HepG2 (cell line): Measurements from ENCODE around the gene KANSL3. TPM values are rescaled to one million over a fixed set of nuclear protein-coding genes. Genes with fewer than 3 reads are reported as not detected.

Experiments used
- AKAP8 ChIP-seq: sonication (generic); formaldehyde crosslinking; IDR thresholded peaks from 2 replicates; pipeline ENCODE4 v1.5.1; 2020; ENCODE audit warnings: mild to moderate bottlenecking, missing genetic modification reagents
- ATM ChIP-seq: fragments of 450-650 bp; IDR thresholded peaks from 2 replicates; pipeline ENCODE4 v1.7.1; 2017; ENCODE audit warnings: mild to moderate bottlenecking, borderline replicate concordance
- FLYWCH1 ChIP-seq: sonication (generic); formaldehyde crosslinking; IDR thresholded peaks from 2 replicates; pipeline ENCODE4 v1.8.1; 2023; ENCODE audit warnings: mild to moderate bottlenecking, missing genetic modification reagents
- FOXO1 ChIP-seq: sonication (generic); formaldehyde crosslinking; IDR thresholded peaks from 2 replicates; pipeline ENCODE4 v1.4.0; 2020; ENCODE audit warnings: missing genetic modification reagents
- GFI1 ChIP-seq: sonication (generic); formaldehyde crosslinking; IDR thresholded peaks from 2 replicates; pipeline ENCODE4 v1.5.0; 2020; ENCODE audit warnings: missing genetic modification reagents, mild to moderate bottlenecking, borderline replicate concordance
- HDAC1 ChIP-seq: sonication (generic); formaldehyde crosslinking; IDR thresholded peaks from 2 replicates; pipeline ENCODE4 v1.5.1; 2020; ENCODE audit warnings: mild to moderate bottlenecking, missing genetic modification reagents
- KDM3A ChIP-seq: IDR thresholded peaks from 2 replicates; pipeline ENCODE4 v1.6.1; 2018; ENCODE audit warnings: low read depth, missing compliant biosample characterization
- MXI1 ChIP-seq: IDR thresholded peaks from 3 replicates; pipeline ENCODE4 v1.6.1; 2012; ENCODE audit warnings: low read depth, low read length, inconsistent platforms, borderline replicate concordance
- NFE2L1 ChIP-seq: sonication (generic); formaldehyde crosslinking; IDR thresholded peaks from 2 replicates; pipeline ENCODE4 v1.4.0; 2020; ENCODE audit warnings: missing genetic modification reagents, mild to moderate bottlenecking, borderline replicate concordance
- PITX1 ChIP-seq: sonication (generic); formaldehyde crosslinking; IDR thresholded peaks from 2 replicates; pipeline ENCODE4 v1.5.1; 2020; ENCODE audit warnings: mild to moderate bottlenecking, missing genetic modification reagents
- RARG ChIP-seq: sonication (generic); formaldehyde crosslinking; IDR thresholded peaks from 2 replicates; pipeline ENCODE4 v1.4.0; 2020; ENCODE audit warnings: low read depth, mild to moderate bottlenecking, missing genetic modification reagents
- RBAK ChIP-seq: sonication (generic); formaldehyde crosslinking; IDR thresholded peaks from 2 replicates; pipeline ENCODE4 v1.5.1; 2020; ENCODE audit warnings: mild to moderate bottlenecking, missing genetic modification reagents
- SMC3 ChIP-seq: IDR thresholded peaks from 2 replicates; pipeline ENCODE4 v1.6.1; 2011; ENCODE audit warnings: low read length, improper control_type of control experiment
- ZBTB42 ChIP-seq: sonication (generic); formaldehyde crosslinking; IDR thresholded peaks from 2 replicates; pipeline ENCODE4 v1.5.0; 2020; ENCODE audit warnings: mild to moderate bottlenecking, missing genetic modification reagents
- ZNF652 ChIP-seq: IDR thresholded peaks from 2 replicates; pipeline ENCODE4 v1.6.1; 2016; ENCODE audit warnings: low read depth, borderline replicate concordance
- polyA plus RNA-seq, 8 experiments: library from polyadenylated mRNA; depleted of rRNA in 3 of 8; stranded (reverse) in 7 of 8; unstranded in 1 of 8; fragments of >200 nt; fragmentation: Illumina TruSeq in 4 of 8; extraction: Trizol in 4 of 8; gene quantifications; 2 replicates each; pipeline versions ENCODE4 v1.2.1 to v1.2.3, GENCODE V29; 2011 to 2016; ENCODE audit warnings: low read depth in 4 of 8, missing spikeins in 1 of 8, mixed read lengths in 1 of 8; ENCODE audit not compliant: insufficient read depth in 1 of 8
- total RNA-seq, 5 experiments: library from RNA; depleted of rRNA; stranded (reverse); fragments of >200 nt; fragmentation: Illumina TruSeq; extraction: Trizol; gene quantifications; 2 replicates each; pipeline ENCODE4 v1.2.3, GENCODE V29; 2016; ENCODE audit warnings: low read depth in 1 of 5
- TF ChIP-seq, protein P1 (sequence below), 2 experiments: fragments of 450-650 bp in 1 of 2; sonication (generic) in 1 of 2; formaldehyde crosslinking in 1 of 2; IDR thresholded peaks; 2 replicates each; pipeline versions ENCODE4 v1.6.1 to v1.8.0; 2016 to 2022; ENCODE audit warnings: antibody characterized with exemption in 1 of 2, mild to moderate bottlenecking in 1 of 2, missing genetic modification reagents in 1 of 2
- TF ChIP-seq, protein P2 (sequence below): sonication (generic); formaldehyde crosslinking; IDR thresholded peaks from 2 replicates; pipeline ENCODE4 v1.5.1; 2020; ENCODE audit warnings: missing genetic modification reagents, mild to moderate bottlenecking, borderline replicate concordance

The KANSL3 gene
- total and polyA plus RNA-seq, 2 of the 13 experiments (the other 11 are each of a cell fraction or from before 2014, with no cell fraction given), result 20.8 to 37.3 TPM

DNA sequence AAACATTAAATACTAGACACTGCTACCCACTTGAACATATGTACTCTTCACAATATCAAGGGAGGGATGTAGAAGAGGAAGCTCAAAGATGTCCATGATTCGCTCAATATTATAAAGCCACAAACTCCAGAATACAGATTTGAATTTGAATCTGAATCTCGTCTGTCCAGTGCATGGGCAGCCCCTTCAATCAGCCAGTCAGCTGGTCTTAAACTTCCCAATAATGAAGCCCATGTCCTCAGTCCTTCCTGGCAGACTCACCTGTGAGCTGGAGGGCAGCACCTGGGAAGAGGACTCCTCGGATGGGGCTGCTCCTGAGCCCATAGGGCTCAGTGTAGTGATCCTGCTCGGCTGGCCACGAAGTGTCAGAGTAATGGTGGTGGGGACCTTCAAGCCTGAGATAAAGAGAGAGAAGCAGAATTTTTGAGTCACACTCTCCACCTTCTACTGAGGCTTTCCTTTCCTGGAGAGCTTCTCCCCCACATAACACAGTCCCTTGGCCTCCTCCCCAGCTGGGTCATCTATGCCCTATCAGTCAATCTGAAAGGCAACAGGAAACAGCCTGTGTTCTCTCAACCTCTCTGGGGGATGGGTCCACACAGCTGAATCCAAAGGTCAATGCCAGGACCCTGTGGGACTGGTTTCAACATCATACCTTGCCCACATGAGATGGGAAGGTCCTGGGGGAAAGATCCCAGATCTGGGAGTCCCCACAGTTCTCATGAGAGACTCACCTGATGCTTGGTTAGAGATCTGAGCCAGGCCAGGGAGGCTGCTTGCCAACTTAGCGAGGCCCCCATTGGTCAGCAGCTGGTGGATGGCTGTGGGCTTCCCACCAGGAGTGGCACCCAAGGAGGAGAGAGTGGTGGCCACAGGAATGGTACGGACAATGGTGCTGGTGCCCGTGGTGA is 36.5 kb downstream of the KANSL3 start (continued):
- TF ChIP-seq HDAC1 (CRISPR knock-in tag), result peak; percentile 92
- peak; percentile 42; the same call in 1 of the 2 replicates for TF ChIP-seq SMC3
- no peak for TF ChIP-seq RBAK (CRISPR knock-in tag)
- TF ChIP-seq NFE2L1 (CRISPR knock-in tag), result no peak
- peak; percentile 23; the same call in 1 of the 2 replicates for TF ChIP-seq GFI1
- TF ChIP-seq PITX1, result peak; percentile 37; the same call in 1 of the 2 replicates
- TF ChIP-seq, protein P1, sequence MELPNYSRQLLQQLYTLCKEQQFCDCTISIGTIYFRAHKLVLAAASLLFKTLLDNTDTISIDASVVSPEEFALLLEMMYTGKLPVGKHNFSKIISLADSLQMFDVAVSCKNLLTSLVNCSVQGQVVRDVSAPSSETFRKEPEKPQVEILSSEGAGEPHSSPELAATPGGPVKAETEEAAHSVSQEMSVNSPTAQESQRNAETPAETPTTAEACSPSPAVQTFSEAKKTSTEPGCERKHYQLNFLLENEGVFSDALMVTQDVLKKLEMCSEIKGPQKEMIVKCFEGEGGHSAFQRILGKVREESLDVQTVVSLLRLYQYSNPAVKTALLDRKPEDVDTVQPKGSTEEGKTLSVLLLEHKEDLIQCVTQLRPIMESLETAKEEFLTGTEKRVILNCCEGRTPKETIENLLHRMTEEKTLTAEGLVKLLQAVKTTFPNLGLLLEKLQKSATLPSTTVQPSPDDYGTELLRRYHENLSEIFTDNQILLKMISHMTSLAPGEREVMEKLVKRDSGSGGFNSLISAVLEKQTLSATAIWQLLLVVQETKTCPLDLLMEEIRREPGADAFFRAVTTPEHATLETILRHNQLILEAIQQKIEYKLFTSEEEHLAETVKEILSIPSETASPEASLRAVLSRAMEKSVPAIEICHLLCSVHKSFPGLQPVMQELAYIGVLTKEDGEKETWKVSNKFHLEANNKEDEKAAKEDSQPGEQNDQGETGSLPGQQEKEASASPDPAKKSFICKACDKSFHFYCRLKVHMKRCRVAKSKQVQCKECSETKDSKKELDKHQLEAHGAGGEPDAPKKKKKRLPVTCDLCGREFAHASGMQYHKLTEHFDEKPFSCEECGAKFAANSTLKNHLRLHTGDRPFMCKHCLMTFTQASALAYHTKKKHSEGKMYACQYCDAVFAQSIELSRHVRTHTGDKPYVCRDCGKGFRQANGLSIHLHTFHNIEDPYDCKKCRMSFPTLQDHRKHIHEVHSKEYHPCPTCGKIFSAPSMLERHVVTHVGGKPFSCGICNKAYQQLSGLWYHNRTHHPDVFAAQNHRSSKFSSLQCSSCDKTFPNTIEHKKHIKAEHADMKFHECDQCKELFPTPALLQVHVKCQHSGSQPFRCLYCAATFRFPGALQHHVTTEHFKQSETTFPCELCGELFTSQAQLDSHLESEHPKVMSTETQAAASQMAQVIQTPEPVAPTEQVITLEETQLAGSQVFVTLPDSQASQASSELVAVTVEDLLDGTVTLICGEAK (IDR thresholded peaks at IDR 0.05), result no peak
- TF ChIP-seq, protein P1 (CRISPR knock-in tag; IDR thresholded peaks at IDR 0.05), result no peak
- TF ChIP-seq AKAP8 (CRISPR knock-in tag), result no peak
- TF ChIP-seq KDM3A (CRISPR knock-in tag), result peak; percentile 68; the same call in 1 of the 2 replicates
- no peak for TF ChIP-seq RARG (CRISPR knock-in tag)
- peak; percentile 28; the same call in 1 of the 2 replicates for TF ChIP-seq ZNF652 (CRISPR knock-in tag)
- TF ChIP-seq, protein P2, sequence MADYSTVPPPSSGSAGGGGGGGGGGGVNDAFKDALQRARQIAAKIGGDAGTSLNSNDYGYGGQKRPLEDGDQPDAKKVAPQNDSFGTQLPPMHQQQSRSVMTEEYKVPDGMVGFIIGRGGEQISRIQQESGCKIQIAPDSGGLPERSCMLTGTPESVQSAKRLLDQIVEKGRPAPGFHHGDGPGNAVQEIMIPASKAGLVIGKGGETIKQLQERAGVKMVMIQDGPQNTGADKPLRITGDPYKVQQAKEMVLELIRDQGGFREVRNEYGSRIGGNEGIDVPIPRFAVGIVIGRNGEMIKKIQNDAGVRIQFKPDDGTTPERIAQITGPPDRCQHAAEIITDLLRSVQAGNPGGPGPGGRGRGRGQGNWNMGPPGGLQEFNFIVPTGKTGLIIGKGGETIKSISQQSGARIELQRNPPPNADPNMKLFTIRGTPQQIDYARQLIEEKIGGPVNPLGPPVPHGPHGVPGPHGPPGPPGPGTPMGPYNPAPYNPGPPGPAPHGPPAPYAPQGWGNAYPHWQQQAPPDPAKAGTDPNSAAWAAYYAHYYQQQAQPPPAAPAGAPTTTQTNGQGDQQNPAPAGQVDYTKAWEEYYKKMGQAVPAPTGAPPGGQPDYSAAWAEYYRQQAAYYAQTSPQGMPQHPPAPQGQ (CRISPR knock-in tag), result no peak
- no peak for TF ChIP-seq ATM
- TF ChIP-seq FOXO1, result peak; percentile 92
- no peak for TF ChIP-seq ZBTB42
- peak; percentile 56; the same call in 1 of the 3 replicates for TF ChIP-seq MXI1
- TF ChIP-seq FLYWCH1 (CRISPR knock-in tag), result no peak
